Neural cell (in vitro differentiated cells): ENCODE data around the gene ST3GAL2.

Experiments
- CTCF ChIP-seq: fragments of 450-650 bp; IDR thresholded peaks from 2 replicates; pipeline ENCODE4 v1.5.1; 2014; ENCODE audit warnings: antibody characterized with exemption, mild to moderate bottlenecking, moderate library complexity; ENCODE audit not compliant: poor library complexity, severe bottlenecking
- EP300 ChIP-seq: fragments of 450-650 bp; conservative IDR thresholded peaks from 2 replicates; pipeline ENCODE4 v1.6.1; 2014; ENCODE audit warnings: antibody characterized with exemption, mild to moderate bottlenecking, moderate library complexity; ENCODE audit not compliant: poor library complexity, severe bottlenecking
- EZH2 ChIP-seq: fragments of 200-600, 300-800 bp; shearing (Covaris generic), sonication (generic); IDR thresholded peaks from 2 replicates; pipeline ENCODE4 v1.6.1; 2014; ENCODE audit warnings: antibody characterized with exemption, low read length, borderline replicate concordance, mild to moderate bottlenecking; ENCODE audit not compliant: insufficient read depth, poor library complexity, severe bottlenecking
- MXI1 ChIP-seq: fragments of 450-650 bp; conservative IDR thresholded peaks from 2 replicates; pipeline ENCODE4 v1.6.1; 2014; ENCODE audit warnings: antibody characterized with exemption, mild to moderate bottlenecking; ENCODE audit not compliant: poor library complexity, severe bottlenecking
- POLR2AphosphoS5 ChIP-seq: IDR thresholded peaks from 2 replicates; pipeline ENCODE4 v1.6.1; 2012
- RAD21 ChIP-seq: fragments of 450-650 bp; conservative IDR thresholded peaks from 2 replicates; pipeline ENCODE4 v1.6.1; 2014; ENCODE audit warnings: antibody characterized with exemption, mild to moderate bottlenecking, moderate library complexity
- SMC3 ChIP-seq: fragments of 450-650 bp; conservative IDR thresholded peaks from 2 replicates; pipeline ENCODE4 v1.6.1; 2014; ENCODE audit warnings: antibody characterized with exemption, mild to moderate bottlenecking, moderate library complexity; ENCODE audit not compliant: poor library complexity
- TAF1 ChIP-seq: IDR thresholded peaks from 2 replicates; pipeline ENCODE4 v1.6.1; 2012; ENCODE audit warnings: low read depth
- TF ChIP-seq, protein P1 (sequence below): IDR thresholded peaks from 2 replicates; pipeline ENCODE4 v1.6.1; 2012; ENCODE audit warnings: borderline replicate concordance

- TF ChIP-seq, protein P1, sequence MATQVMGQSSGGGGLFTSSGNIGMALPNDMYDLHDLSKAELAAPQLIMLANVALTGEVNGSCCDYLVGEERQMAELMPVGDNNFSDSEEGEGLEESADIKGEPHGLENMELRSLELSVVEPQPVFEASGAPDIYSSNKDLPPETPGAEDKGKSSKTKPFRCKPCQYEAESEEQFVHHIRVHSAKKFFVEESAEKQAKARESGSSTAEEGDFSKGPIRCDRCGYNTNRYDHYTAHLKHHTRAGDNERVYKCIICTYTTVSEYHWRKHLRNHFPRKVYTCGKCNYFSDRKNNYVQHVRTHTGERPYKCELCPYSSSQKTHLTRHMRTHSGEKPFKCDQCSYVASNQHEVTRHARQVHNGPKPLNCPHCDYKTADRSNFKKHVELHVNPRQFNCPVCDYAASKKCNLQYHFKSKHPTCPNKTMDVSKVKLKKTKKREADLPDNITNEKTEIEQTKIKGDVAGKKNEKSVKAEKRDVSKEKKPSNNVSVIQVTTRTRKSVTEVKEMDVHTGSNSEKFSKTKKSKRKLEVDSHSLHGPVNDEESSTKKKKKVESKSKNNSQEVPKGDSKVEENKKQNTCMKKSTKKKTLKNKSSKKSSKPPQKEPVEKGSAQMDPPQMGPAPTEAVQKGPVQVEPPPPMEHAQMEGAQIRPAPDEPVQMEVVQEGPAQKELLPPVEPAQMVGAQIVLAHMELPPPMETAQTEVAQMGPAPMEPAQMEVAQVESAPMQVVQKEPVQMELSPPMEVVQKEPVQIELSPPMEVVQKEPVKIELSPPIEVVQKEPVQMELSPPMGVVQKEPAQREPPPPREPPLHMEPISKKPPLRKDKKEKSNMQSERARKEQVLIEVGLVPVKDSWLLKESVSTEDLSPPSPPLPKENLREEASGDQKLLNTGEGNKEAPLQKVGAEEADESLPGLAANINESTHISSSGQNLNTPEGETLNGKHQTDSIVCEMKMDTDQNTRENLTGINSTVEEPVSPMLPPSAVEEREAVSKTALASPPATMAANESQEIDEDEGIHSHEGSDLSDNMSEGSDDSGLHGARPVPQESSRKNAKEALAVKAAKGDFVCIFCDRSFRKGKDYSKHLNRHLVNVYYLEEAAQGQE: no peak
- TF ChIP-seq CTCF (no peak), EZH2 (no peak), EP300 (no peak), TAF1 (no peak), POLR2AphosphoS5 (no peak), SMC3 (no peak), MXI1 (no peak), RAD21 (no peak)
These were observed 63.0 kb downstream of the ST3GAL2 start for GRCh38 chr16:70375636-70376611.
